PC-3 (cell line): ENCODE measurements around the gene SUGT1.

Experiments used
- CTCF ChIP-seq: fragments of 300-600 bp; sonication (generic); conservative IDR thresholded peaks from 2 replicates; pipeline ENCODE4 v1.5.1; 2017; ENCODE audit warnings: antibody characterized with exemption, low read depth, mild to moderate bottlenecking, low read length
- EZH2 ChIP-seq: fragments of 300-600 bp; sonication (generic); IDR thresholded peaks from one replicate; pipeline ENCODE4 v1.6.1; 2017; ENCODE audit warnings: antibody characterized with exemption, mild to moderate bottlenecking, low read length; ENCODE audit not compliant: unreplicated experiment

GRCh38 chr13:52696566-52696965 is 43.9 kb downstream of the SUGT1 start:
- no peak for TF ChIP-seq CTCF
- no peak for TF ChIP-seq EZH2
